Upper lobe of left lung (tissue), 6 donors: ENCODE data around the gene OR6M1. TPM values are rescaled to one million over a fixed set of nuclear protein-coding genes. Genes with fewer than 3 reads are reported as not detected.

Experiments used
- ATAC-seq, 2 donors: fragments of 200-7000 bp; cut with Tn5 transposase; one replicate each; pipeline ENCODE4 v1.9.1; 2022; ENCODE audit warnings: mild to moderate bottlenecking in 2 of 2, moderate library complexity in 2 of 2; ENCODE audit not compliant: low FRiP score in 2 of 2
- DNase-seq, 2 donors: peaks; one replicate each; pipeline ENCODE4 v3.0.0-alpha.2; 2019 to 2020
- H3K27ac ChIP-seq, 4 donors: fragments of 200-600 bp; sonication (generic); one replicate each; pipeline ENCODE4 v1.5.1; 2016 to 2019
- H3K27me3 ChIP-seq, 4 donors: fragments of 200-600 bp; sonication (generic); one replicate each; pipeline ENCODE4 v1.5.1; 2017 to 2019
- H3K36me3 ChIP-seq, 4 donors: fragments of 200-600 bp; sonication (generic); one replicate each; pipeline ENCODE4 v1.5.1; 2016 to 2019
- H3K4me1 ChIP-seq, 4 donors: fragments of 200-600 bp; sonication (generic); one replicate each; pipeline ENCODE4 v1.5.1; 2018 to 2019
- H3K4me3 ChIP-seq, 4 donors: fragments of 200-600 bp; sonication (generic); one replicate each; pipeline ENCODE4 v1.5.1; 2017 to 2019; ENCODE audit warnings: mild to moderate bottlenecking in 2 of 4, moderate library complexity in 1 of 4
- H3K9me3 ChIP-seq, 4 donors: fragments of 200-600 bp; sonication (generic); one replicate each; pipeline ENCODE4 v1.5.1; 2018 to 2019
- CTCF ChIP-seq, 6 experiments: fragments of 450-650 bp in 4 of 6; fragments of 200-600 bp in 2 of 6; sonication (generic) in 2 of 6; IDR thresholded peaks; one replicate each; pipeline ENCODE4 v1.5.1; 2016 to 2019; ENCODE audit warnings: antibody characterized with exemption in 6 of 6
- EP300 ChIP-seq, 4 donors: sonication (generic); formaldehyde crosslinking; IDR thresholded peaks; one replicate each; pipeline ENCODE4 v1.5.1; 2017; ENCODE audit warnings: antibody characterized with exemption in 4 of 4, control low read depth in 2 of 4
- POLR2A ChIP-seq, 4 donors: fragments of 450-650 bp; IDR thresholded peaks; one replicate each; pipeline ENCODE4 v1.5.1; 2016 to 2017; ENCODE audit warnings: antibody characterized with exemption in 4 of 4, mild to moderate bottlenecking in 2 of 4
- POLR2AphosphoS5 ChIP-seq, 2 donors: sonication (generic); formaldehyde crosslinking; IDR thresholded peaks; one replicate each; pipeline ENCODE4 v1.5.1; 2017; ENCODE audit warnings: antibody characterized with exemption in 2 of 2
- WGBS, 2 donors: methylation state at CpG; one replicate each; pipeline ENCODE4 v1.1.5; 2017 to 2018; 5-methylcytosine and 5-hydroxymethylcytosine counted together
- total RNA-seq, 6 donors: library from RNA; depleted of rRNA in 4 of 6; stranded (reverse); fragments of >200 nt in 4 of 6; gene quantifications; one replicate each; pipeline versions ENCODE4 v1.1.0 to v1.2.1, GENCODE V29; 2016 to 2021
- donor health status: DM: no; HTN: no; CAD: no; lungs with moderate emphysema.
- donor health status: DM: no; HTN: yes; CAD: no; lungs with severe emphysema.

OR6M1 gene
- total RNA-seq, 6 donors from 2014 or later = not detected

GRCh38 chr11:123839131-123839530, 33.0 kb upstream of the OR6M1 start:
- Histone ChIP-seq H3K4me1 (no peaks in the 10 kb centered on the region), H3K27ac (no peak overlapping the region), H3K4me3 (no peak overlapping the region), H3K36me3 (no peaks in the 10 kb centered on the region), H3K27me3 (no peaks in the 10 kb centered on the region), H3K9me3 (no peaks in the 10 kb centered on the region)
- no peak for TF ChIP-seq EP300 (IDR thresholded peaks at IDR 0.05)
- no peak for TF ChIP-seq POLR2AphosphoS5 (IDR thresholded peaks at IDR 0.05)
- TF ChIP-seq POLR2A (IDR thresholded peaks at IDR 0.05) = no peak
- TF ChIP-seq CTCF (IDR thresholded peaks at IDR 0.05) = no peak
- ATAC-seq (no peak), DNase-seq (no peak)
- 86% methylated on average over 5 of the region's 5 CpGs for WGBS, 2 donors

DNA sequence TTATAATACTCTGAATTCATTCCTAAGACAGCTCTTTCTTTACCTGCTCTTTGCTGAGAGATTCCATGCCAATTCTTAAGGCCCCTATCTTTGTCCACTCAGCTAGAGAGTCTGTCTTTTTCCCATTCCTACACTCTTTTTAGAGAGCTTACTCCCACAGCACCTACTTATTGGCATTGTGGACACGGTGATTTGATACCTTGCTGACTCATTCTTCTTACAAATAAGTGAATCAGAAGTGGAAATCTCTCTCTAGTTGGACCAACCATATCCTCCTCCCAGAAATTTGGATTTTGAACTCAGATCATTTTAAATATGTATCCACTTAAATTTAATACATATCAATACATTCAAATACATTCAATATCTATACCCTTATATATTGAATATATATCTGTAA, 32.5 kb upstream of the OR6M1 start:
- TF ChIP-seq EP300 (IDR thresholded peaks at IDR 0.05) (no peak), CTCF (IDR thresholded peaks at IDR 0.05) (no peak), POLR2AphosphoS5 (IDR thresholded peaks at IDR 0.05) (no peak), POLR2A (IDR thresholded peaks at IDR 0.05) (no peak)
- 42 to 62% methylated on average over 1 of the region's 1 CpG for WGBS, 2 donors
- ATAC-seq (no peak), DNase-seq (no peak)
- Histone ChIP-seq H3K9me3 (no peaks in the 10 kb centered on the region), H3K4me3 (no peak overlapping the region), H3K4me1 (no peaks in the 10 kb centered on the region), H3K36me3 (no peaks in the 10 kb centered on the region), H3K27me3 (no peaks in the 10 kb centered on the region), H3K27ac (no peak overlapping the region)

GRCh38 chr11:123838199-123838598, 32.0 kb upstream of the OR6M1 start:
- ATAC-seq (no peak), DNase-seq (no peak)
- Histone ChIP-seq H3K27ac (no peak overlapping the region), H3K27me3 (no peaks in the 10 kb centered on the region), H3K9me3 (no peaks in the 10 kb centered on the region), H3K4me1 (no peaks in the 10 kb centered on the region), H3K36me3 (no peaks in the 10 kb centered on the region), H3K4me3 (no peak overlapping the region)
- 40 to 42% methylated on average over 3 of the region's 3 CpGs for WGBS, 2 donors
- TF ChIP-seq POLR2AphosphoS5 (IDR thresholded peaks at IDR 0.05) = no peak
- no peak for TF ChIP-seq EP300 (IDR thresholded peaks at IDR 0.05)
- TF ChIP-seq POLR2A (IDR thresholded peaks at IDR 0.05) = no peak
- no peak for TF ChIP-seq CTCF (IDR thresholded peaks at IDR 0.05)

- no peaks in the 10 kb centered on the region for H3K9me3 ChIP-seq
- TF ChIP-seq POLR2AphosphoS5 (IDR thresholded peaks at IDR 0.05) (no peak), CTCF (IDR thresholded peaks at IDR 0.05) (no peak), EP300 (IDR thresholded peaks at IDR 0.05) (no peak), POLR2A (IDR thresholded peaks at IDR 0.05) (no peak)
- H3K27ac ChIP-seq = no peak overlapping the region
- WGBS, 2 donors = 84 to 85% methylated on average over 2 of the region's 2 CpGs
- DNase-seq (no peak), ATAC-seq (no peak)
- no peaks in the 10 kb centered on the region for H3K4me1 ChIP-seq
- no peak overlapping the region for H3K4me3 ChIP-seq
- H3K36me3 ChIP-seq = no peaks in the 10 kb centered on the region
- no peaks in the 10 kb centered on the region for H3K27me3 ChIP-seq
Measured at GRCh38 chr11:123833095-123833494, 26.9 kb upstream of the OR6M1 start.

DNA sequence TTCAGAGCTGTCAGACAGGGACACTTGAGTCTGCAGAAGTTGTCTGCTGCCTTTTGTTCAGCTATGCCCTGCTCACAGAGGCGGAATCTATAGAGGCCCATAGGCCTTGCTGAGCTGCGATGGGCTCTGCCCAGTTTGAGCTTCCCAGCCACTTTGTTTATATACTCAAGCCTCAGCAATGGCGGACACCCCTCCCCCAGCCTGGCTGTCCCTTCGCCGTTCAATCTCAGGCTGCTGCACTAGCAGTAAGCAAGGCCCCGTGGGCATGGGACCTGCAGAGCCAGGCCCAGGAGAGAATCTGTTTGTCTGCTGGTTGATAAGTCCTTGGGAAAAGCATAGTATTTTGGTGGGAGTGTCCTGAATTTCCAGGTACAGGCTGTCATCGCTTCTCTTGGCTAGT, 23.6 kb upstream of the OR6M1 start:
- 87 to 89% methylated on average over 7 of the region's 7 CpGs for WGBS, 2 donors
- no peaks in the 10 kb centered on the region for H3K27me3 ChIP-seq
- H3K4me3 ChIP-seq = no peak overlapping the region
- DNase-seq (peak in 1 of 2 donors; percentile 3), ATAC-seq (no peak)
- H3K36me3 ChIP-seq = no peaks in the 10 kb centered on the region
- no peaks in the 10 kb centered on the region for H3K9me3 ChIP-seq
- H3K4me1 ChIP-seq = no peaks in the 10 kb centered on the region
- TF ChIP-seq CTCF (IDR thresholded peaks at IDR 0.05) (no peak), POLR2A (IDR thresholded peaks at IDR 0.05) (no peak), EP300 (IDR thresholded peaks at IDR 0.05) (no peak), POLR2AphosphoS5 (IDR thresholded peaks at IDR 0.05) (no peak)
- no peak overlapping the region for H3K27ac ChIP-seq
